ENCODE data around the gene PYM1. TPM values are rescaled to one million over a fixed set of nuclear protein-coding genes. Genes with fewer than 3 reads are reported as not detected.

The PYM1 gene
- total and polyA plus RNA-seq, 2 of the 8 experiments (the other 6 are each of a cell fraction or from before 2014, with no cell fraction given) = 38.7 to 58.5 TPM

GRCh38 chr12:55973599-55974307 lies 46.1 kb upstream of the PYM1 start, which contains the start of gene RAB5B (continued):
- no peak for TF ChIP-seq ASH2L (IDR thresholded peaks at IDR 0.05; ENCODE audit: low read length)
- no peak for TF ChIP-seq MAFK (IDR thresholded peaks at IDR 0.05; ENCODE audit: low read depth, low read length)
- no peak for TF ChIP-seq ATF3 (IDR thresholded peaks at IDR 0.05; ENCODE audit: insufficient read depth, low read depth, low read length)
- peak; percentile 96 for TF ChIP-seq TAF7 (optimal IDR thresholded peaks at IDR 0.05; ENCODE audit: borderline replicate concordance, low read depth, low read length)
- TF ChIP-seq FOSL1 (IDR thresholded peaks at IDR 0.05; ENCODE audit: insufficient read depth, low read depth, low read length) = no peak
- no peak for TF ChIP-seq NANOG (IDR thresholded peaks at IDR 0.05; ENCODE audit: insufficient read depth, low read depth, low read length, poor library complexity, severe bottlenecking)
- TF ChIP-seq SIN3A (conservative IDR thresholded peaks at IDR 0.05 in 1 of 2, IDR thresholded peaks at IDR 0.05 in 1 of 2; ENCODE audit: low read depth in 1 of 2, low read length in 2 of 2) = peak; percentile 97
- TF ChIP-seq POU5F1 (IDR thresholded peaks at IDR 0.05; ENCODE audit: low read depth, low read length) = no peak
- TF ChIP-seq KDM1A (IDR thresholded peaks at IDR 0.05; ENCODE audit: borderline replicate concordance, low read length) = no peak
- TF ChIP-seq GABPA (IDR thresholded peaks at IDR 0.05; ENCODE audit: borderline replicate concordance, insufficient read depth, low read length) = peak; percentile 64; the same call in 1 of the 2 replicates
- TF ChIP-seq KDM4A (IDR thresholded peaks at IDR 0.05; ENCODE audit: low read depth, low read length, severe bottlenecking) = peak; percentile 82
- TF ChIP-seq SP4 (IDR thresholded peaks at IDR 0.05; ENCODE audit: low read length) = peak; percentile 98
- no peak for TF ChIP-seq CEBPB (IDR thresholded peaks at IDR 0.05; ENCODE audit: low read depth, low read length)
- peak; percentile 64 for TF ChIP-seq ATF2 (IDR thresholded peaks at IDR 0.05; ENCODE audit: low read length)
- TF ChIP-seq JUN (IDR thresholded peaks at IDR 0.05; ENCODE audit: low read depth, low read length) = no peak
- peak; percentile 89 for TF ChIP-seq POLR2AphosphoS5 (IDR thresholded peaks at IDR 0.05; ENCODE audit: low read depth, low read length)
- no peak for TF ChIP-seq EZH2 (IDR thresholded peaks at IDR 0.05; ENCODE audit: low read depth, low read length, severe bottlenecking)
- TF ChIP-seq YY1 (IDR thresholded peaks at IDR 0.05; ENCODE audit: low read depth, low read length) = peak; percentile 63; the same call in 1 of the 2 replicates
- peak; percentile 41; the same call in 1 of the 2 replicates for TF ChIP-seq E2F6 (IDR thresholded peaks at IDR 0.05)
- no peak for TF ChIP-seq CBX8 (IDR thresholded peaks at IDR 0.05; ENCODE audit: borderline replicate concordance, low read depth, low read length)
- no peak; the same call in 1 of the 2 replicates for TF ChIP-seq BRCA1 (IDR thresholded peaks at IDR 0.05; ENCODE audit: low read depth, low read length)

Data from H1 (cell line).